Spleen (tissue), 7 donors: ENCODE results near the gene GRM8.

Experiments used
- CTCF ChIP-seq, 11 experiments: fragments of 200-600 bp in 7 of 11; fragments of 450-650 bp in 4 of 11; sonication (generic) in 4 of 11; IDR thresholded peaks in 8 of 11; conservative IDR thresholded peaks in 3 of 11; 1 replicate in 7 of 11; 2 replicates in 4 of 11; pipeline versions ENCODE4 v1.4.0 to v1.8.0; 2016 to 2021; ENCODE audit warnings: antibody characterized with exemption in 11 of 11, inconsistent platforms in 4 of 11, mild to moderate bottlenecking in 1 of 11
- POLR2A ChIP-seq, 3 donors: fragments of 450-650 bp; IDR thresholded peaks; one replicate each; pipeline ENCODE4 v1.5.1; 2017; ENCODE audit warnings: antibody characterized with exemption in 3 of 3, mild to moderate bottlenecking in 1 of 3
- donor health status: DM: no; HTN: no; CAD: no; lungs with moderate emphysema.
- donor health status: DM: no; HTN: no; CAD: no.
- donor health status: DM: no; HTN: no; CAD: no.

GRCh38 chr7:127021019-127021738 is 231.6 kb downstream of the GRM8 start:
- no peak for TF ChIP-seq CTCF (IDR thresholded peaks at IDR 0.05 in 8 of 11, conservative IDR thresholded peaks at IDR 0.05 in 3 of 11)
- TF ChIP-seq POLR2A (IDR thresholded peaks at IDR 0.05): no peak
